Measurements from ENCODE around the gene FBXO5. TPM values are rescaled to one million over a fixed set of nuclear protein-coding genes. Genes with fewer than 3 reads are reported as not detected.

The FBXO5 gene
- total and polyA plus RNA-seq, 2 experiments from 2014 or later, result 49.6 to 51.2 TPM

DNA sequence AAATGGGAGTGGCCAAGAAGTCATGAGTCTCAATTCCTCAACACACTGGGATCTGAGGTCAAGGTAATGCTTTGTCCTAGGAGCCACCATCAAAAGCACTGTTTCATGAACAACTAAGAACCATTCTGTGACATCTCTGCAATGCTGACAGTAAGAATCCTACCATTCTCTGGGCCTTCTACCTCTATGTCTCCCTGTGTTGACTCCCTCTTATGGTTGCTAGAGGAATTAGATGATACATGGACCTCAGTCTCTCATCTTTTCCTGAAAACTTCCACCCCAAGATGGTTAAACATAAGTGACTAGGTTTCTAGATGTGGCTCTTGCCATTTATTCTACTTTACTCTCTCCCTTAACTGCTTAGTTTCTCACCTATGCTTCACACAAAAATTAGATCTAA is 10.6 kb upstream of the FBXO5 start:
- Histone ChIP-seq H3K9me2 (ENCODE audit: insufficient read depth) (no peaks in the 10 kb centered on the region), H3K4me1 (ENCODE audit: insufficient read depth) (no peaks in the 10 kb centered on the region), H4K20me1 (replicated peaks; ENCODE audit: insufficient read depth) (peaks cover 47% of the 10 kb centered on the region), H3F3A (replicated peaks; ENCODE audit: low read depth) (no peaks in the 10 kb centered on the region), H3K27me3 (ENCODE audit: insufficient read depth) (no peaks in the 10 kb centered on the region), H3K4me3 (no peak overlapping the region), H2AFZ (no peak overlapping the region), H3K27ac (ENCODE audit: low read depth) (no peak overlapping the region), H3K36me3 (ENCODE audit: insufficient read depth) (peaks cover 44% of the 10 kb centered on the region; the same call in 1 of the 2 replicates), H3K79me2 (replicated peaks; ENCODE audit: insufficient read depth) (peaks cover 84% of the 10 kb centered on the region), H3K4me2 (no peak overlapping the region)
- H3K4me1 Mint-ChIP-seq, result no peaks in the 10 kb centered on the region
- no peak overlapping the region for H3K4me3 Mint-ChIP-seq
- H3K27ac Mint-ChIP-seq, result no peak overlapping the region
- peaks cover 2% of the 10 kb centered on the region for H3K27me3 Mint-ChIP-seq (ENCODE audit: insufficient read depth, low read depth, poor library complexity)
- TF ChIP-seq STAT1 (IDR thresholded peaks at IDR 0.05; ENCODE audit: unreplicated experiment), result no peak
- no peak for TF ChIP-seq ZNF114 (CRISPR knock-in tag; IDR thresholded peaks at IDR 0.05)
- TF ChIP-seq, protein P1, sequence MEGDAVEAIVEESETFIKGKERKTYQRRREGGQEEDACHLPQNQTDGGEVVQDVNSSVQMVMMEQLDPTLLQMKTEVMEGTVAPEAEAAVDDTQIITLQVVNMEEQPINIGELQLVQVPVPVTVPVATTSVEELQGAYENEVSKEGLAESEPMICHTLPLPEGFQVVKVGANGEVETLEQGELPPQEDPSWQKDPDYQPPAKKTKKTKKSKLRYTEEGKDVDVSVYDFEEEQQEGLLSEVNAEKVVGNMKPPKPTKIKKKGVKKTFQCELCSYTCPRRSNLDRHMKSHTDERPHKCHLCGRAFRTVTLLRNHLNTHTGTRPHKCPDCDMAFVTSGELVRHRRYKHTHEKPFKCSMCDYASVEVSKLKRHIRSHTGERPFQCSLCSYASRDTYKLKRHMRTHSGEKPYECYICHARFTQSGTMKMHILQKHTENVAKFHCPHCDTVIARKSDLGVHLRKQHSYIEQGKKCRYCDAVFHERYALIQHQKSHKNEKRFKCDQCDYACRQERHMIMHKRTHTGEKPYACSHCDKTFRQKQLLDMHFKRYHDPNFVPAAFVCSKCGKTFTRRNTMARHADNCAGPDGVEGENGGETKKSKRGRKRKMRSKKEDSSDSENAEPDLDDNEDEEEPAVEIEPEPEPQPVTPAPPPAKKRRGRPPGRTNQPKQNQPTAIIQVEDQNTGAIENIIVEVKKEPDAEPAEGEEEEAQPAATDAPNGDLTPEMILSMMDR (conservative IDR thresholded peaks at IDR 0.05; ENCODE audit: low read depth in 2 of 2), result peak; percentile 42 to 45
- TF ChIP-seq EZH2phosphoT487 (IDR thresholded peaks at IDR 0.05; ENCODE audit: unreplicated experiment), result no peak
- no peak for TF ChIP-seq ZNF331 (CRISPR knock-in tag; IDR thresholded peaks at IDR 0.05; ENCODE audit: low read depth)
- TF ChIP-seq CREB1 (CRISPR knock-in tag; IDR thresholded peaks at IDR 0.05; ENCODE audit: low read depth), result no peak
- TF ChIP-seq REST (IDR thresholded peaks at IDR 0.05; ENCODE audit: unreplicated experiment), result no peak
- ATAC-seq (peak; percentile 80), DNase-seq (ENCODE audit: low spot score) (peak; percentile 54)
- H3K9me3 Mint-ChIP-seq, result no peaks in the 10 kb centered on the region
- peaks cover 46% of the 10 kb centered on the region for H3K36me3 Mint-ChIP-seq (ENCODE audit: low read depth)

DNA sequence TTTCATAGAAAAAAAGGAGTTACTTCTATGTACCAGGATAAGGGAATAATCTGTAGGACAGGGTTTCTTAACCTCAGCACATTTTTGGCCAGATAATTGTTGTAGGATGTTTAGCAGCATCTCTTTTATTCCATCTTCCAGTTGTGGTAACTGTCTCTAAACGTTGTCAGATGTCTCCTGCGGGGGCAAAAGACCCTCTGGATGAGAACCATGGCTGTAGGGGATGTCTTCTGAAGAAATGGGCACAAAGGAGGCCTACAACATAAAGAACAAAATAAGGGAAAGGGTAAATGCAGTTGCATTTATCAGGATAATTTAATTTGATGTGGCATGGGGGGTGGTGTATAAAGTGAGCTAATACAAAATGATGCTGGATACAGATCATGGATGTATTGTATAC is 4.1 kb upstream of the FBXO5 start:
- H2AFZ ChIP-seq, result no peak overlapping the region
- Mint-ChIP-seq H3K9me3 (no peaks in the 10 kb centered on the region), H3K27me3 (ENCODE audit: insufficient read depth, low read depth, poor library complexity) (peaks cover 13% of the 10 kb centered on the region), H3K4me3 (no peak overlapping the region), H3K27ac (no peak overlapping the region), H3K4me1 (peaks cover 7% of the 10 kb centered on the region), H3K36me3 (ENCODE audit: low read depth) (peaks cover 34% of the 10 kb centered on the region)
- no peaks in the 10 kb centered on the region for H3F3A ChIP-seq (replicated peaks; ENCODE audit: low read depth)
- no peak for ATAC-seq
- no peak for DNase-seq (ENCODE audit: low spot score)
- H3K4me2 ChIP-seq, result no peak overlapping the region
- peaks cover 19% of the 10 kb centered on the region; the same call in 1 of the 2 replicates for H3K36me3 ChIP-seq (ENCODE audit: insufficient read depth)
- H3K4me1 ChIP-seq (ENCODE audit: insufficient read depth), result peaks cover 14% of the 10 kb centered on the region
- no peaks in the 10 kb centered on the region for H3K27me3 ChIP-seq (ENCODE audit: insufficient read depth)
- peaks cover 68% of the 10 kb centered on the region for H3K79me2 ChIP-seq (replicated peaks; ENCODE audit: insufficient read depth)
- H3K9me2 ChIP-seq (ENCODE audit: insufficient read depth), result no peaks in the 10 kb centered on the region
- H3K4me3 ChIP-seq, result no peak overlapping the region
- peaks cover 24% of the 10 kb centered on the region for H4K20me1 ChIP-seq (replicated peaks; ENCODE audit: insufficient read depth)
- no peak overlapping the region for H3K27ac ChIP-seq (ENCODE audit: low read depth)
- TF ChIP-seq EZH2 (IDR thresholded peaks at IDR 0.05; ENCODE audit: low read depth, unreplicated experiment) (no peak), ZNF462 (CRISPR knock-in tag; IDR thresholded peaks at IDR 0.05) (no peak), CREB1 (CRISPR knock-in tag; IDR thresholded peaks at IDR 0.05; ENCODE audit: low read depth) (no peak), ZNF114 (CRISPR knock-in tag; IDR thresholded peaks at IDR 0.05) (no peak), EZH2phosphoT487 (IDR thresholded peaks at IDR 0.05; ENCODE audit: unreplicated experiment) (no peak), POLR2AphosphoS5 (IDR thresholded peaks at IDR 0.05; ENCODE audit: low read depth) (no peak), JUNB (IDR thresholded peaks at IDR 0.05; ENCODE audit: unreplicated experiment) (no peak)
